CD4-positive, alpha-beta T cell treated with Interleukin-4 for 1 hour (primary cell): ENCODE data around the gene MYZAP.

Source experiments
- DNase-seq, 2 donors: peaks; one replicate each; pipeline ENCODE4 v3.0.0-alpha.2; 2020 to 2022

MYZAP gene

GRCh38 chr15:57591822-57592367 is at the start of gene MYZAP:
TSS of gene MYZAP (plus strand) at chr15:57591904. CDS start at chr15:57592035, 131 bp downstream.
- DNase-seq, result peak; percentile 48 to 68

GRCh38 chr15:57542505-57542817 is 49.2 kb upstream of the MYZAP start:
- no peak for DNase-seq

- DNase-seq, result no peak
Observed at GRCh38 chr15:57544848-57545480, 46.7 kb upstream of the MYZAP start.

- no peak for DNase-seq
Observed at GRCh38 chr15:57545995-57546394, 45.7 kb upstream of the MYZAP start.

- DNase-seq, result no peak
Observed at GRCh38 chr15:57547243-57547755, 44.4 kb upstream of the MYZAP start.

- no peak for DNase-seq
Observed at GRCh38 chr15:57548351-57548750, 43.4 kb upstream of the MYZAP start.

- no peak for DNase-seq
Observed at GRCh38 chr15:57548835-57549234, 42.9 kb upstream of the MYZAP start.

GRCh38 chr15:57549935-57550334 is 41.8 kb upstream of the MYZAP start:
- no peak for DNase-seq

GRCh38 chr15:57550640-57551039 is 41.1 kb upstream of the MYZAP start:
- DNase-seq, result no peak

- no peak for DNase-seq
Observed at GRCh38 chr15:57551715-57552677, 39.7 kb upstream of the MYZAP start.

GRCh38 chr15:57552678-57553334 is 38.9 kb upstream of the MYZAP start:
- DNase-seq, result no peak

- no peak for DNase-seq
Observed at GRCh38 chr15:57553526-57553925, 38.2 kb upstream of the MYZAP start.

- no peak for DNase-seq
Observed at GRCh38 chr15:57554063-57554811, 37.5 kb upstream of the MYZAP start.

GRCh38 chr15:57554812-57555179 is 36.9 kb upstream of the MYZAP start:
- DNase-seq, result no peak

GRCh38 chr15:57555270-57555669 is 36.4 kb upstream of the MYZAP start:
- DNase-seq, result no peak

- DNase-seq, result no peak
Observed at GRCh38 chr15:57556040-57556439, 35.7 kb upstream of the MYZAP start.

GRCh38 chr15:57557267-57557666 is 34.4 kb upstream of the MYZAP start:
- no peak for DNase-seq

GRCh38 chr15:57557810-57558209 is 33.9 kb upstream of the MYZAP start:
- DNase-seq, result no peak

- peak; percentile 60 to 68 for DNase-seq
Observed at GRCh38 chr15:57559875-57560274, 31.8 kb upstream of the MYZAP start.

GRCh38 chr15:57561041-57561711 is 30.5 kb upstream of the MYZAP start:
- DNase-seq, result peak; percentile 72 to 78

GRCh38 chr15:57562196-57562769 is 29.4 kb upstream of the MYZAP start:
- no peak for DNase-seq

GRCh38 chr15:57563416-57563815 is 28.3 kb upstream of the MYZAP start:
- peak; percentile 18 to 20 for DNase-seq
